ENCODE data around the gene PARP9.

GRCh38 chr3:122553171-122553570, 10.9 kb downstream of the PARP9 start:
- no peak for TF ChIP-seq CTCF (conservative IDR thresholded peaks at IDR 0.05)
- no peak for TF ChIP-seq ZFX (IDR thresholded peaks at IDR 0.05)
